Stimulated activated CD4-positive, alpha-beta T cell treated with anti-CD3 and anti-CD28 coated beads, TNF-alpha, amount 100 ng/mL, for 4 hours (primary cell): ENCODE data around the gene NSUN2.

Source experiments
- DNase-seq, 3 experiments: peaks; one replicate each; pipeline ENCODE4 v3.0.0-alpha.2; 2020; ENCODE audit warnings: low read depth in 3 of 3

NSUN2 gene

GRCh38 chr5:6604341-6604740 is 28.5 kb downstream of the NSUN2 start:
- DNase-seq, result no peak

- DNase-seq, result no peak
These were observed 29.2 kb downstream of the NSUN2 start for GRCh38 chr5:6603643-6604042.

- no peak for DNase-seq
These were observed 30.4 kb downstream of the NSUN2 start for GRCh38 chr5:6602441-6602840.

GRCh38 chr5:6601816-6602215 is 31.0 kb downstream of the NSUN2 start:
- no peak for DNase-seq

- no peak for DNase-seq
These were observed 31.6 kb downstream of the NSUN2 start for GRCh38 chr5:6601271-6601670.

GRCh38 chr5:6599739-6600138 is 33.1 kb downstream of the NSUN2 start:
- DNase-seq, result no peak

- no peak for DNase-seq
These were observed 34.4 kb downstream of the NSUN2 start for GRCh38 chr5:6598351-6598900.

- no peak for DNase-seq
These were observed 35.3 kb downstream of the NSUN2 start for GRCh38 chr5:6597557-6597956.

GRCh38 chr5:6596388-6596787 is 36.5 kb downstream of the NSUN2 start:
- no peak for DNase-seq

GRCh38 chr5:6595405-6595804 is 37.4 kb downstream of the NSUN2 start:
- no peak for DNase-seq

GRCh38 chr5:6594066-6594465 is 38.8 kb downstream of the NSUN2 start:
- DNase-seq, result no peak

- no peak for DNase-seq
These were observed 39.5 kb downstream of the NSUN2 start for GRCh38 chr5:6593148-6594016.

- no peak for DNase-seq
These were observed 40.2 kb downstream of the NSUN2 start for GRCh38 chr5:6592601-6593000.

- no peak for DNase-seq
These were observed 41.1 kb downstream of the NSUN2 start for GRCh38 chr5:6591671-6592288.

GRCh38 chr5:6590581-6590980 is 42.3 kb downstream of the NSUN2 start:
- DNase-seq, result no peak

GRCh38 chr5:6587171-6587570 is 45.7 kb downstream of the NSUN2 start:
- DNase-seq, result no peak

- no peak for DNase-seq
These were observed 46.2 kb downstream of the NSUN2 start for GRCh38 chr5:6586647-6587042.

GRCh38 chr5:6585939-6586646 is 46.8 kb downstream of the NSUN2 start:
- no peak for DNase-seq

GRCh38 chr5:6585168-6585567 is 47.7 kb downstream of the NSUN2 start:
- DNase-seq, result no peak

GRCh38 chr5:6584727-6585126 is 48.1 kb downstream of the NSUN2 start:
- no peak for DNase-seq

- DNase-seq, result no peak
These were observed 48.7 kb downstream of the NSUN2 start for GRCh38 chr5:6584101-6584645.
